DLD1 (cell line): Measurements from ENCODE around the gene ACBD3.

Source experiments
- in situ Hi-C: cut with HindIII; loops from 2 replicates; pipeline ENCODE4 v1.10.0; 2017; ENCODE audit warnings: low sequenced_read_pairs

Gene ACBD3

GRCh38 chr1:226116673-226117072, 69.9 kb downstream of the ACBD3 start:
- in situ Hi-C loops, result no loop called here

- in situ Hi-C loops, result no loop called here
Observed at GRCh38 chr1:226112626-226113025, 73.9 kb downstream of the ACBD3 start.

- in situ Hi-C loops, result no loop called here
Observed at GRCh38 chr1:226111883-226112261, 74.7 kb downstream of the ACBD3 start.

GRCh38 chr1:226111098-226111882, 75.3 kb downstream of the ACBD3 start:
- in situ Hi-C loops, result no loop called here

- in situ Hi-C loops, result no loop called here
Observed at GRCh38 chr1:226110249-226111097, 76.1 kb downstream of the ACBD3 start.

- in situ Hi-C loops, result no loop called here
Observed at GRCh38 chr1:226109829-226110248, 76.7 kb downstream of the ACBD3 start.

GRCh38 chr1:226108935-226109828, 77.4 kb downstream of the ACBD3 start:
- in situ Hi-C loops, result no loop called here

- in situ Hi-C loops, result no loop called here
Observed at GRCh38 chr1:226107471-226108460, 78.8 kb downstream of the ACBD3 start.

- in situ Hi-C loops, result no loop called here
Observed at GRCh38 chr1:226104671-226105121, 81.8 kb downstream of the ACBD3 start.

- in situ Hi-C loops, result no loop called here
Observed at GRCh38 chr1:226100436-226101391, 85.8 kb downstream of the ACBD3 start.

- in situ Hi-C loops, result no loop called here
Observed at GRCh38 chr1:226098870-226099835, 87.4 kb downstream of the ACBD3 start.

GRCh38 chr1:226097866-226098625, 88.5 kb downstream of the ACBD3 start:
- in situ Hi-C loops, result no loop called here

- in situ Hi-C loops, result no loop called here
Observed at GRCh38 chr1:226095286-226095685, 91.3 kb downstream of the ACBD3 start.
